Left lung (tissue), 10 donors: ENCODE measurements around the gene RNU6-7. TPM values are rescaled to one million over a fixed set of nuclear protein-coding genes. Genes with fewer than 3 reads are reported as not detected.
A peak's percentile ranks its signal among the peaks of the same experiment; 100 is the strongest.

ENCODE experiments used
- ATAC-seq: fragments of 200-7000 bp; cut with Tn5 transposase; one replicate; pipeline ENCODE4 v1.9.1; 2020; ENCODE audit warnings: moderate library complexity
- DNase-seq, 4 donors: peaks; one replicate each; pipeline ENCODE4 v3.0.0-alpha.2; 2013 to 2020
- H3K27ac ChIP-seq, 2 donors: fragments of 200-600 bp; sonication (generic) in 1 of 2; one replicate each; pipeline versions ENCODE4 v1.5.0 to v1.8.0; 2020 to 2021
- H3K27me3 ChIP-seq, 2 donors: fragments of 200-600 bp; sonication (generic) in 1 of 2; one replicate each; pipeline versions ENCODE4 v1.5.0 to v1.8.0; 2020 to 2021
- H3K36me3 ChIP-seq, 2 donors: fragments of 200-600 bp; sonication (generic) in 1 of 2; one replicate each; pipeline versions ENCODE4 v1.5.0 to v1.8.0; 2020 to 2021
- H3K4me1 ChIP-seq, 2 donors: fragments of 200-600 bp; one replicate each; pipeline ENCODE4 v1.8.0; 2021
- H3K4me3 ChIP-seq, 2 donors: fragments of 200-600 bp; sonication (generic) in 1 of 2; one replicate each; pipeline versions ENCODE4 v1.5.0 to v1.8.0; 2020 to 2021; ENCODE audit warnings: mild to moderate bottlenecking in 1 of 2
- H3K9me3 ChIP-seq, 2 donors: fragments of 200-600 bp; sonication (generic) in 1 of 2; one replicate each; pipeline versions ENCODE4 v1.5.0 to v1.8.0; 2020 to 2021
- CTCF ChIP-seq, 2 donors: fragments of 200-600 bp; sonication (generic) in 1 of 2; IDR thresholded peaks; one replicate each; pipeline versions ENCODE4 v1.5.0 to v1.8.0; 2021; ENCODE audit warnings: antibody characterized with exemption in 2 of 2
- intact Hi-C, 2 donors: fragments of 100-400 bp; cut with DNase I; formaldehyde crosslinking; loops; one replicate each; pipeline versions ENCODE4 v1.11.2 to v1.14.2; 2022
- polyA plus RNA-seq, 6 donors: library from polyadenylated mRNA; unstranded; fragments of 120-200 nt; gene quantifications; one replicate each; pipeline ENCODE4 v1.2.1, GENCODE V29; 2013; ENCODE audit not compliant: insufficient read length in 6 of 6
- total RNA-seq, 2 donors: library from RNA; stranded (reverse); fragmentation: NEBNext Ultra II Directional; extraction: Animal tissue kit (Norgen Biotek cat#: 25700); gene quantifications; one replicate each; pipeline ENCODE4 v1.2.1, GENCODE V29; 2021
- donor health status: DM: no; HTN: yes; CAD: no.
- donor health status: DM: no; HTN: no; CAD: no.

The RNU6-7 gene
- total and polyA plus RNA-seq, 8 donors: not detected

- Histone ChIP-seq H3K4me1 (peaks cover 0 to under 1% of the 10 kb centered on the region in 2 donors), H3K27me3 (no peaks in the 10 kb centered on the region), H3K4me3 (no peak overlapping the region), H3K27ac (no peak overlapping the region), H3K9me3 (no peaks in the 10 kb centered on the region), H3K36me3 (no peaks in the 10 kb centered on the region)
- DNase-seq (no peak), ATAC-seq (no peak)
- intact Hi-C loops: no loop called here
- TF ChIP-seq CTCF (IDR thresholded peaks at IDR 0.05): no peak
Observed at GRCh38 chr14:32209471-32209870, 7.6 kb downstream of the RNU6-7 start.

- no peak for TF ChIP-seq CTCF (IDR thresholded peaks at IDR 0.05)
- DNase-seq: no peak
- intact Hi-C loops: no loop called here
Observed at GRCh38 chr14:32211068-32211404, 9.2 kb downstream of the RNU6-7 start.

GRCh38 chr14:32212833-32213232, 11.0 kb downstream of the RNU6-7 start:
- intact Hi-C loops: no loop called here
- TF ChIP-seq CTCF (IDR thresholded peaks at IDR 0.05): no peak
- DNase-seq (no peak), ATAC-seq (no peak)
- no peaks in the 10 kb centered on the region for H3K4me1 ChIP-seq
- H3K36me3 ChIP-seq: no peaks in the 10 kb centered on the region
- no peak overlapping the region for H3K27ac ChIP-seq
- H3K27me3 ChIP-seq: no peaks in the 10 kb centered on the region
- H3K4me3 ChIP-seq: no peak overlapping the region
- no peaks in the 10 kb centered on the region for H3K9me3 ChIP-seq

More at GRCh38 chr14:32211068-32211404, 9.2 kb downstream of the RNU6-7 start:
- H3K27me3 ChIP-seq: no peaks in the 10 kb centered on the region
- H3K36me3 ChIP-seq: no peaks in the 10 kb centered on the region
- no peak overlapping the region for H3K27ac ChIP-seq
- H3K9me3 ChIP-seq: no peaks in the 10 kb centered on the region
- ATAC-seq: no peak
- H3K4me1 ChIP-seq: no peaks in the 10 kb centered on the region
- no peak overlapping the region for H3K4me3 ChIP-seq

- Histone ChIP-seq H3K36me3 (no peaks in the 10 kb centered on the region), H3K9me3 (no peaks in the 10 kb centered on the region), H3K4me1 (no peaks in the 10 kb centered on the region), H3K27ac (no peak overlapping the region), H3K27me3 (no peaks in the 10 kb centered on the region), H3K4me3 (no peak overlapping the region)
- intact Hi-C loops: no loop called here
- ATAC-seq (no peak), DNase-seq (no peak)
- TF ChIP-seq CTCF (IDR thresholded peaks at IDR 0.05): no peak
Observed at GRCh38 chr14:32217301-32217700, 15.5 kb downstream of the RNU6-7 start.

- Histone ChIP-seq H3K9me3 (no peaks in the 10 kb centered on the region), H3K4me1 (no peaks in the 10 kb centered on the region), H3K36me3 (no peaks in the 10 kb centered on the region), H3K27me3 (no peaks in the 10 kb centered on the region), H3K4me3 (no peak overlapping the region), H3K27ac (peak overlapping the region in 1 of 2 donors; percentile 61)
- TF ChIP-seq CTCF (IDR thresholded peaks at IDR 0.05): peak in 1 of 2 donors; percentile 25
- intact Hi-C loops: no loop called here
- peak in 1 of 4 donors; percentile 19 for DNase-seq
- peak; percentile 78 for ATAC-seq
Observed at GRCh38 chr14:32224737-32225377, 23.0 kb downstream of the RNU6-7 start.
